H9 (cell line): ENCODE measurements around the gene SLC35B1. TPM values are rescaled to one million over a fixed set of nuclear protein-coding genes. Genes with fewer than 3 reads are reported as not detected.

Source experiments
- DNase-seq: peaks from one replicate; pipeline ENCODE4 v3.0.0-alpha.2; 2017
- H2AFZ ChIP-seq: one replicate; pipeline ENCODE4 v1.6.1; 2013; ENCODE audit warnings: mild to moderate bottlenecking, low read length, control low read depth, moderate library complexity
- H2AK5ac ChIP-seq: 2 replicates; pipeline ENCODE4 v1.6.1; 2013; ENCODE audit warnings: low read length, control low read depth, mixed read lengths; ENCODE audit not compliant: insufficient read length
- H2BK120ac ChIP-seq: one replicate; pipeline ENCODE4 v1.6.1; 2013; ENCODE audit warnings: low read depth, mild to moderate bottlenecking, low read length, control low read depth, inconsistent platforms; ENCODE audit not compliant: poor library complexity, severe bottlenecking
- H2BK12ac ChIP-seq: 2 replicates; pipeline ENCODE4 v1.6.1; 2013; ENCODE audit warnings: low read length, control low read depth, mixed read lengths, low read depth; ENCODE audit not compliant: insufficient read length
- H2BK15ac ChIP-seq: 2 replicates; pipeline ENCODE4 v1.6.1; 2013; ENCODE audit warnings: low read depth, low read length, control low read depth
- H2BK20ac ChIP-seq: one replicate; pipeline ENCODE4 v1.6.1; 2013; ENCODE audit warnings: low read depth, mild to moderate bottlenecking, low read length, control low read depth, inconsistent platforms; ENCODE audit not compliant: poor library complexity, severe bottlenecking
- H2BK5ac ChIP-seq: 2 replicates; pipeline ENCODE4 v1.6.1; 2013; ENCODE audit warnings: low read length, control low read depth, mixed read lengths; ENCODE audit not compliant: insufficient read length
- H3K14ac ChIP-seq: 2 replicates; pipeline ENCODE4 v1.6.1; 2013; ENCODE audit warnings: low read length, control low read depth; ENCODE audit not compliant: insufficient read depth
- H3K18ac ChIP-seq: 2 replicates; pipeline ENCODE4 v1.6.1; 2013; ENCODE audit warnings: low read depth, mild to moderate bottlenecking, mixed read lengths, low read length, control low read depth; ENCODE audit not compliant: insufficient read length
- H3K23ac ChIP-seq: 2 replicates; pipeline ENCODE4 v1.6.1; 2013; ENCODE audit warnings: low read length, control low read depth, mixed read lengths, low read depth; ENCODE audit not compliant: insufficient read length
- H3K23me2 ChIP-seq: 2 replicates; pipeline ENCODE4 v1.6.1; 2013; ENCODE audit warnings: low read depth, mild to moderate bottlenecking, mixed read lengths, low read length, control low read depth; ENCODE audit not compliant: insufficient read length, poor library complexity, severe bottlenecking
- H3K27ac ChIP-seq: 2 replicates; pipeline ENCODE4 v1.5.1; 2013; ENCODE audit warnings: low read length, control low read depth, mixed read lengths, low read depth; ENCODE audit not compliant: insufficient read length
- H3K27me3 ChIP-seq: 2 replicates; pipeline ENCODE4 v1.6.1; 2013; ENCODE audit warnings: low read length, control low read depth, inconsistent platforms; ENCODE audit not compliant: insufficient read depth
- H3K4ac ChIP-seq: 2 replicates; pipeline ENCODE4 v1.6.1; 2013; ENCODE audit warnings: low read depth, mild to moderate bottlenecking, control low read depth, inconsistent platforms, low read length, moderate library complexity
- H3K4me1 ChIP-seq: 2 replicates; pipeline ENCODE4 v1.6.1; 2013; ENCODE audit warnings: low read length, control low read depth, inconsistent platforms; ENCODE audit not compliant: insufficient read depth
- H3K4me2 ChIP-seq: 2 replicates; pipeline ENCODE4 v1.6.1; 2013; ENCODE audit warnings: low read length, control low read depth, mixed read lengths; ENCODE audit not compliant: insufficient read length, insufficient read depth
- H3K56ac ChIP-seq: 2 replicates; pipeline ENCODE4 v1.6.1; 2013; ENCODE audit warnings: low read depth, mild to moderate bottlenecking, mixed read lengths, low read length, control low read depth; ENCODE audit not compliant: insufficient read length
- H3K79me1 ChIP-seq: 2 replicates; pipeline ENCODE4 v1.6.1; 2013; ENCODE audit warnings: low read depth, mild to moderate bottlenecking, moderate library complexity, low read length, control low read depth, inconsistent platforms; ENCODE audit not compliant: insufficient read depth, poor library complexity, severe bottlenecking
- H3K79me2 ChIP-seq: 2 replicates; pipeline ENCODE4 v1.6.1; 2013; ENCODE audit warnings: low read length, control low read depth, inconsistent platforms; ENCODE audit not compliant: insufficient read depth
- H3K9ac ChIP-seq: 2 replicates; pipeline ENCODE4 v1.6.1; 2013; ENCODE audit warnings: low read length, control low read depth, mixed read lengths; ENCODE audit not compliant: insufficient read length; ENCODE audit errors: extremely low read depth
- H3K9me3 ChIP-seq: one replicate; pipeline ENCODE4 v1.6.1; 2013; ENCODE audit warnings: low read depth, low read length, inconsistent platforms; ENCODE audit not compliant: control insufficient read depth
- H3T11ph ChIP-seq: one replicate; pipeline ENCODE4 v1.6.1; 2013; ENCODE audit warnings: mild to moderate bottlenecking, low read length, control low read depth, inconsistent platforms
- H4K20me1 ChIP-seq: one replicate; pipeline ENCODE4 v1.6.1; 2013; ENCODE audit not compliant: control insufficient read depth, insufficient read length, insufficient read depth
- H4K5ac ChIP-seq: 2 replicates; pipeline ENCODE4 v1.6.1; 2013; ENCODE audit warnings: low read depth, mild to moderate bottlenecking, mixed read lengths, low read length, control low read depth; ENCODE audit not compliant: insufficient read length
- H4K8ac ChIP-seq: replicated peaks from 2 replicates; pipeline ENCODE4 v1.6.1; 2013; ENCODE audit warnings: low read length, control low read depth, mixed read lengths, low read depth; ENCODE audit not compliant: insufficient read length
- H4K91ac ChIP-seq: 2 replicates; pipeline ENCODE4 v1.6.1; 2013; ENCODE audit warnings: low read depth, mild to moderate bottlenecking, moderate library complexity, mixed read lengths, low read length, control low read depth; ENCODE audit not compliant: insufficient read length
- H3K27ac Mint-ChIP-seq, 3 experiments: 2 replicates in 2 of 3; 3 replicates in 1 of 3; pipeline ENCODE4 v1.8.0; 2020 to 2021; ENCODE audit warnings: mixed read lengths in 3 of 3, mild to moderate bottlenecking in 1 of 3, moderate library complexity in 1 of 3
- H3K27me3 Mint-ChIP-seq: 2 replicates; pipeline ENCODE4 v1.8.0; 2021; ENCODE audit warnings: low read depth, mild to moderate bottlenecking, moderate library complexity, mixed read lengths
- H3K36me3 Mint-ChIP-seq, 3 experiments: 2 replicates in 2 of 3; 3 replicates in 1 of 3; pipeline ENCODE4 v1.8.0; 2020 to 2021; ENCODE audit warnings: low read depth in 3 of 3, mixed read lengths in 3 of 3; ENCODE audit not compliant: insufficient read depth in 1 of 3
- H3K4me1 Mint-ChIP-seq, 2 experiments: 2 replicates each; pipeline ENCODE4 v1.8.0; 2020; ENCODE audit warnings: mixed read lengths in 2 of 2
- H3K4me3 Mint-ChIP-seq, 2 experiments: 2 replicates in 1 of 2; 3 replicates in 1 of 2; pipeline ENCODE4 v1.8.0; 2020 to 2021; ENCODE audit warnings: mild to moderate bottlenecking in 2 of 2, mixed read lengths in 2 of 2, moderate library complexity in 1 of 2
- H3K9me3 Mint-ChIP-seq, 2 experiments: 2 replicates in 1 of 2; 3 replicates in 1 of 2; pipeline ENCODE4 v1.8.0; 2020; ENCODE audit warnings: mild to moderate bottlenecking in 2 of 2, mixed read lengths in 2 of 2, moderate library complexity in 1 of 2
- CTCF ChIP-seq: fragments of 200-600 bp; sonication (generic); conservative IDR thresholded peaks from 3 replicates; pipeline ENCODE4 v1.8.0; 2021; ENCODE audit warnings: antibody characterized with exemption, mild to moderate bottlenecking
- WGBS: extraction: QIAGEN DNeasy Blood & Tissue Kit; methylation state at CpG from one replicate; pipeline ENCODE4 v1.1.7; 2013; ENCODE audit warnings: missing lambda C conversion rate, low lambda C conversion rate, mixed read lengths; ENCODE audit not compliant: insufficient read length; ENCODE audit errors: extremely low coverage; 5-methylcytosine and 5-hydroxymethylcytosine counted together
- total RNA-seq: library from RNA; stranded (reverse); gene quantifications from 2 replicates; pipeline ENCODE4 v1.2.1, GENCODE V29; 2021

The SLC35B1 gene
- total RNA-seq, 1 experiment from 2014 or later: 58.9 TPM

GRCh38 chr17:49756323-49757150 lies 48.8 kb upstream of the SLC35B1 start:
- no peak overlapping the region for H2AK5ac ChIP-seq
- no peak for DNase-seq
- H2BK5ac ChIP-seq: no peak overlapping the region
- no peak overlapping the region for H2BK12ac ChIP-seq
- H4K20me1 ChIP-seq: no peaks in the 10 kb centered on the region
- H3K23ac ChIP-seq: no peak overlapping the region
- no peak overlapping the region for H2BK20ac ChIP-seq
- peaks cover 11% of the 10 kb centered on the region; the same call in 1 of the 2 replicates for H3K79me2 ChIP-seq
- no peak overlapping the region for H4K5ac ChIP-seq
- H3K18ac ChIP-seq: no peak overlapping the region
- no peak overlapping the region for H3K27ac ChIP-seq
- no peak for TF ChIP-seq CTCF
- Mint-ChIP-seq H3K36me3 (peaks cover 2 to 8% (median 4%) of the 10 kb centered on the region in 3 experiments; a peak in 6 of 7 replicates), H3K27me3 (no peaks in the 10 kb centered on the region), H3K27ac (peak overlapping the region in 2 of 3 experiments; percentile 46 to 91; a peak in 2 of 7 replicates), H3K9me3 (no peaks in the 10 kb centered on the region), H3K4me1 (peaks cover 37 to 41% of the 10 kb centered on the region in 2 experiments), H3K4me3 (no peak overlapping the region; a peak in 1 of 5 replicates)
- no peak overlapping the region for H2BK120ac ChIP-seq
- peaks cover 18% of the 10 kb centered on the region for H3K79me1 ChIP-seq
- H3K4me1 ChIP-seq: peaks cover 2% of the 10 kb centered on the region; the same call in 1 of the 2 replicates
- H2BK15ac ChIP-seq: no peak overlapping the region
- H3K23me2 ChIP-seq: no peaks in the 10 kb centered on the region
- H3T11ph ChIP-seq: no peak overlapping the region
- no peak overlapping the region for H4K8ac ChIP-seq
- no peak overlapping the region for H3K4me2 ChIP-seq
- whole genome bisulfite sequencing: no CpG with 5 or more reads among the region's 9 CpGs
- H3K9me3 ChIP-seq: no peaks in the 10 kb centered on the region
- H3K56ac ChIP-seq: no peak overlapping the region
- H2AFZ ChIP-seq: no peak overlapping the region
- no peaks in the 10 kb centered on the region for H3K27me3 ChIP-seq
- H3K4ac ChIP-seq: no peak overlapping the region
- no peak overlapping the region for H3K14ac ChIP-seq
- H3K9ac ChIP-seq: no peak overlapping the region
- H4K91ac ChIP-seq: no peak overlapping the region
